Measurements from ENCODE around the gene BTRC. TPM values are rescaled to one million over a fixed set of nuclear protein-coding genes. Genes with fewer than 3 reads are reported as not detected.

The BTRC gene
- total and polyA plus RNA-seq, 10 of the 15 experiments (the other 5 are each of a cell fraction or from before 2014, with no cell fraction given): 2.2 to 18.6 (median 8.6) TPM

- peak; percentile 29; the same call in 2 of the 3 replicates for ATAC-seq
- Histone ChIP-seq H4K20me1 (ENCODE audit: control insufficient read depth, insufficient read depth) (no peaks in the 10 kb centered on the region), H3K9me3 (replicated peaks; ENCODE audit: control insufficient read depth, insufficient read depth, low read length) (no peaks in the 10 kb centered on the region), H3K4me3 (no peak overlapping the region), H3K4me2 (ENCODE audit: control insufficient read depth, insufficient read depth) (no peak overlapping the region), H3K27me3 (replicated peaks in 1 of 2; ENCODE audit: control insufficient read depth in 2 of 2, insufficient read depth in 2 of 2, low read length in 1 of 2) (no peaks in the 10 kb centered on the region), H3K36me3 (ENCODE audit: control insufficient read depth in 2 of 2, insufficient read depth in 2 of 2, low read length in 1 of 2) (no peaks in the 10 kb centered on the region), H3K9ac (ENCODE audit: control insufficient read depth, insufficient read depth, low read length) (no peak overlapping the region), H2AFZ (ENCODE audit: control insufficient read depth, low read depth, low read length) (no peak overlapping the region), H3K79me2 (ENCODE audit: control insufficient read depth, insufficient read depth, low read length) (no peaks in the 10 kb centered on the region), H3K4me1 (ENCODE audit: control insufficient read depth, insufficient read depth, low read length) (no peaks in the 10 kb centered on the region), H3K27ac (ENCODE audit: control insufficient read depth, insufficient read depth) (no peak overlapping the region)
- no TSS peak for BruUV-seq (replicated peaks)
- ChIA-PET CTCF (interaction anchor here (1.2 to 1.3 kb wide), 2 partner anchors 14 to 44 kb away, joined by 3 read pairs; no protein-coding TSS in a partner anchor), RAD21 (ENCODE audit: unreplicated experiment) (no interaction called here), SMC1A (ENCODE audit: uncharacterized antibody, unreplicated experiment) (interaction anchor here (1.2 kb wide), 1 partner anchor 42 kb away, joined by 5 read pairs; no protein-coding TSS in a partner anchor), POLR2A (no interaction called here)
- in situ Hi-C loops (cut with MboI) (no loop called here), intact Hi-C loops (cut with micrococcal nuclease; ENCODE audit: unreplicated experiment) (no loop called here)
- peak; percentile 91 for TF ChIP-seq BMI1 (IDR thresholded peaks at IDR 0.05; ENCODE audit: borderline replicate concordance)
- TF ChIP-seq, protein P1, sequence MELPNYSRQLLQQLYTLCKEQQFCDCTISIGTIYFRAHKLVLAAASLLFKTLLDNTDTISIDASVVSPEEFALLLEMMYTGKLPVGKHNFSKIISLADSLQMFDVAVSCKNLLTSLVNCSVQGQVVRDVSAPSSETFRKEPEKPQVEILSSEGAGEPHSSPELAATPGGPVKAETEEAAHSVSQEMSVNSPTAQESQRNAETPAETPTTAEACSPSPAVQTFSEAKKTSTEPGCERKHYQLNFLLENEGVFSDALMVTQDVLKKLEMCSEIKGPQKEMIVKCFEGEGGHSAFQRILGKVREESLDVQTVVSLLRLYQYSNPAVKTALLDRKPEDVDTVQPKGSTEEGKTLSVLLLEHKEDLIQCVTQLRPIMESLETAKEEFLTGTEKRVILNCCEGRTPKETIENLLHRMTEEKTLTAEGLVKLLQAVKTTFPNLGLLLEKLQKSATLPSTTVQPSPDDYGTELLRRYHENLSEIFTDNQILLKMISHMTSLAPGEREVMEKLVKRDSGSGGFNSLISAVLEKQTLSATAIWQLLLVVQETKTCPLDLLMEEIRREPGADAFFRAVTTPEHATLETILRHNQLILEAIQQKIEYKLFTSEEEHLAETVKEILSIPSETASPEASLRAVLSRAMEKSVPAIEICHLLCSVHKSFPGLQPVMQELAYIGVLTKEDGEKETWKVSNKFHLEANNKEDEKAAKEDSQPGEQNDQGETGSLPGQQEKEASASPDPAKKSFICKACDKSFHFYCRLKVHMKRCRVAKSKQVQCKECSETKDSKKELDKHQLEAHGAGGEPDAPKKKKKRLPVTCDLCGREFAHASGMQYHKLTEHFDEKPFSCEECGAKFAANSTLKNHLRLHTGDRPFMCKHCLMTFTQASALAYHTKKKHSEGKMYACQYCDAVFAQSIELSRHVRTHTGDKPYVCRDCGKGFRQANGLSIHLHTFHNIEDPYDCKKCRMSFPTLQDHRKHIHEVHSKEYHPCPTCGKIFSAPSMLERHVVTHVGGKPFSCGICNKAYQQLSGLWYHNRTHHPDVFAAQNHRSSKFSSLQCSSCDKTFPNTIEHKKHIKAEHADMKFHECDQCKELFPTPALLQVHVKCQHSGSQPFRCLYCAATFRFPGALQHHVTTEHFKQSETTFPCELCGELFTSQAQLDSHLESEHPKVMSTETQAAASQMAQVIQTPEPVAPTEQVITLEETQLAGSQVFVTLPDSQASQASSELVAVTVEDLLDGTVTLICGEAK (IDR thresholded peaks at IDR 0.05; ENCODE audit: borderline replicate concordance): no peak
- no peak for FAIRE-seq
- DNase-seq (ENCODE audit: low read depth, low spot score): no peak
Observed at GRCh38 chr10:101397140-101397539, 43.2 kb downstream of the BTRC start.

DNA sequence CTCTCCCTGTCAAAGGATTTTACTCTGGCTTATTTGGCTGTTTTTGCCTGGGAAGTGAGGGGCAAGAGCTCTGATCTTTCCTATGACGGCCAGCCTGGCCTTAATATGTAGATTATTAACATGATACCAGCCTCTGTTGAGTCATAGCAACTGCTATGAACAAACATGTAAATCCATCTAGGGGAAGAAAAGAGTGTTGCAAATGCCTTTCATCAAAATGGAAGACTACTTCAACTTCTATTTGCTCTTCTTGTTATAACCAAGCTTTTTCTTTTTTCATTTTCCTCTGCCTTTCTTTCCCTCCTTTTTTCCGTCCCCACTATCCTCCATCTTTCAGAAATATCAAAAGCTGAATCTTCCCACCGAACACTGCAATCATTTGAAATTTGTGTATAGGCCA is 46.6 kb downstream of the BTRC start:
- no peaks in the 10 kb centered on the region for H3K79me2 ChIP-seq (ENCODE audit: control insufficient read depth, insufficient read depth, low read length)
- no peak overlapping the region for H3K27ac ChIP-seq (ENCODE audit: control insufficient read depth, insufficient read depth)
- BruUV-seq (replicated peaks): no TSS peak
- H4K20me1 ChIP-seq (ENCODE audit: control insufficient read depth, insufficient read depth): no peaks in the 10 kb centered on the region
- 96% methylated on average over 3 of the region's 3 CpGs for WGBS (ENCODE audit: insufficient coverage, insufficient replicate concordance, low lambda C conversion rate, missing lambda C conversion rate)
- H3K9me3 ChIP-seq (replicated peaks; ENCODE audit: control insufficient read depth, insufficient read depth, low read length): no peaks in the 10 kb centered on the region
- no peak overlapping the region for H3K4me3 ChIP-seq
- no peak overlapping the region for H3K9ac ChIP-seq (ENCODE audit: control insufficient read depth, insufficient read depth, low read length)
- H3K4me2 ChIP-seq (ENCODE audit: control insufficient read depth, insufficient read depth): no peak overlapping the region
- ATAC-seq (no peak), DNase-seq (ENCODE audit: low read depth, low spot score) (no peak), FAIRE-seq (no peak)
- ChIA-PET POLR2A (interaction anchor here (0.9 kb wide), 1 partner anchor 11 kb away, joined by 3 read pairs; no protein-coding TSS in a partner anchor), RAD21 (ENCODE audit: unreplicated experiment) (no interaction called here), CTCF (interaction anchor here (1.0 to 1.4 kb wide), 2 partner anchors 13 to 67 kb away, joined by 3 read pairs; no protein-coding TSS in a partner anchor), SMC1A (ENCODE audit: uncharacterized antibody, unreplicated experiment) (no interaction called here)
- in situ Hi-C loops (cut with MboI) (no loop called here), intact Hi-C loops (cut with micrococcal nuclease; ENCODE audit: unreplicated experiment) (no loop called here)
- H3K27me3 ChIP-seq (replicated peaks in 1 of 2; ENCODE audit: control insufficient read depth in 2 of 2, insufficient read depth in 2 of 2, low read length in 1 of 2): no peaks in the 10 kb centered on the region
- no peaks in the 10 kb centered on the region for H3K36me3 ChIP-seq (ENCODE audit: control insufficient read depth in 2 of 2, insufficient read depth in 2 of 2, low read length in 1 of 2)
- H2AFZ ChIP-seq (ENCODE audit: control insufficient read depth, low read depth, low read length): no peak overlapping the region
- no peaks in the 10 kb centered on the region for H3K4me1 ChIP-seq (ENCODE audit: control insufficient read depth, insufficient read depth, low read length)
- TF ChIP-seq HSF1 (IDR thresholded peaks at IDR 0.05; ENCODE audit: low read depth, low read length): no peak
- TF ChIP-seq IRF5 (IDR thresholded peaks at IDR 0.05; ENCODE audit: borderline replicate concordance): no peak
- no peak for TF ChIP-seq POLR2A (IDR thresholded peaks at IDR 0.05; ENCODE audit: low read depth, low read length)
- no peak for TF ChIP-seq MLLT1 (IDR thresholded peaks at IDR 0.05)
- TF ChIP-seq RAD21 (IDR thresholded peaks at IDR 0.05; ENCODE audit: insufficient read depth, low read depth, low read length): no peak
- TF ChIP-seq SUPT20H (IDR thresholded peaks at IDR 0.05; ENCODE audit: borderline replicate concordance, control insufficient read depth, low read depth, low read length): no peak
- no peak for TF ChIP-seq SREBF2 (IDR thresholded peaks at IDR 0.05; ENCODE audit: low read length)

Data from GM12878 (cell line).